Right lobe of liver (tissue), 6 donors: ENCODE data around the gene DLG2. TPM values are rescaled to one million over a fixed set of nuclear protein-coding genes. Genes with fewer than 3 reads are reported as not detected.

Experiments
- ATAC-seq, 4 donors: fragments of 200-7000 bp; cut with Tn5 transposase; one replicate each; pipeline ENCODE4 v1.9.1; 2020; ENCODE audit warnings: mild to moderate bottlenecking in 4 of 4, moderate library complexity in 4 of 4
- DNase-seq, 3 donors: peaks; one replicate each; pipeline ENCODE4 v3.0.0-alpha.2; 2020
- H3K27ac ChIP-seq, 3 donors: fragments of 200-600 bp; one replicate each; pipeline ENCODE4 v1.8.0; 2022
- H3K27me3 ChIP-seq, 2 donors: fragments of 200-600 bp; one replicate each; pipeline ENCODE4 v1.8.0; 2022
- H3K36me3 ChIP-seq, 4 donors: fragments of 200-600 bp; sonication (generic) in 1 of 4; one replicate each; pipeline versions ENCODE4 v1.5.1 to v1.8.0; 2017 to 2022; ENCODE audit warnings: control low read depth in 1 of 4
- H3K4me1 ChIP-seq, 4 donors: fragments of 200-600 bp; sonication (generic) in 1 of 4; one replicate each; pipeline versions ENCODE4 v1.5.1 to v1.8.0; 2017 to 2022; ENCODE audit warnings: control low read depth in 1 of 4
- H3K4me3 ChIP-seq, 3 donors: fragments of 200-600 bp; one replicate each; pipeline ENCODE4 v1.8.0; 2022
- H3K9me3 ChIP-seq, 4 donors: fragments of 200-600 bp; sonication (generic) in 1 of 4; one replicate each; pipeline versions ENCODE4 v1.5.1 to v1.8.0; 2017 to 2022; ENCODE audit warnings: control low read depth in 1 of 4
- POLR2A ChIP-seq: fragments of 450-650 bp; IDR thresholded peaks from one replicate; pipeline ENCODE4 v1.6.1; 2017; ENCODE audit warnings: antibody characterized with exemption, mild to moderate bottlenecking
- WGBS: methylation state at CpG from one replicate; pipeline ENCODE4 v1.1.6; 2018; ENCODE audit warnings: low coverage, low lambda C conversion rate; ENCODE audit not compliant: insufficient coverage; ENCODE audit errors: missing lambda C conversion rate; 5-methylcytosine and 5-hydroxymethylcytosine counted together
- intact Hi-C, 2 donors: fragments of 100-400 bp; cut with DNase I; formaldehyde crosslinking; loops; one replicate each; pipeline versions ENCODE4 v1.11.2 to v1.14.1; 2022
- total RNA-seq, 6 experiments: library from RNA; depleted of rRNA in 2 of 6; stranded (reverse); fragments of >200 nt in 2 of 6; fragmentation: NEBNext Ultra II Directional in 3 of 6; extraction: Animal tissue kit (Norgen Biotek cat#: 25700) in 3 of 6; gene quantifications; one replicate each; pipeline versions ENCODE4 v1.1.0 to v1.2.4, GENCODE V29; 2016 to 2023
- TF ChIP-seq, protein P1 (sequence below), 4 donors: fragments of 200-600 bp in 3 of 4; fragments of 450-650 bp in 1 of 4; IDR thresholded peaks; one replicate each; pipeline versions ENCODE4 v1.5.1 to v1.8.0; 2016 to 2022; ENCODE audit warnings: antibody characterized with exemption in 4 of 4, mild to moderate bottlenecking in 2 of 4
- donor health status: DM: no; HTN: yes; CAD: no.
- donor health status: DM: no; HTN: no; CAD: no.
- donor health status: DM: no; HTN: no; CAD: no.
- donor health status: DM: no; HTN: yes; CAD: no.
- donor health status: DM: no; HTN: yes; CAD: no.

DLG2 gene
- total RNA-seq, 6 experiments from 2014 or later, result 1.2 to 6.4 (median 2.5) TPM

- 41% methylated on average over 2 of the region's 2 CpGs for WGBS
These were observed 2013.4 kb downstream of the DLG2 start for GRCh38 chr11:83613767-83614121.

DNA sequence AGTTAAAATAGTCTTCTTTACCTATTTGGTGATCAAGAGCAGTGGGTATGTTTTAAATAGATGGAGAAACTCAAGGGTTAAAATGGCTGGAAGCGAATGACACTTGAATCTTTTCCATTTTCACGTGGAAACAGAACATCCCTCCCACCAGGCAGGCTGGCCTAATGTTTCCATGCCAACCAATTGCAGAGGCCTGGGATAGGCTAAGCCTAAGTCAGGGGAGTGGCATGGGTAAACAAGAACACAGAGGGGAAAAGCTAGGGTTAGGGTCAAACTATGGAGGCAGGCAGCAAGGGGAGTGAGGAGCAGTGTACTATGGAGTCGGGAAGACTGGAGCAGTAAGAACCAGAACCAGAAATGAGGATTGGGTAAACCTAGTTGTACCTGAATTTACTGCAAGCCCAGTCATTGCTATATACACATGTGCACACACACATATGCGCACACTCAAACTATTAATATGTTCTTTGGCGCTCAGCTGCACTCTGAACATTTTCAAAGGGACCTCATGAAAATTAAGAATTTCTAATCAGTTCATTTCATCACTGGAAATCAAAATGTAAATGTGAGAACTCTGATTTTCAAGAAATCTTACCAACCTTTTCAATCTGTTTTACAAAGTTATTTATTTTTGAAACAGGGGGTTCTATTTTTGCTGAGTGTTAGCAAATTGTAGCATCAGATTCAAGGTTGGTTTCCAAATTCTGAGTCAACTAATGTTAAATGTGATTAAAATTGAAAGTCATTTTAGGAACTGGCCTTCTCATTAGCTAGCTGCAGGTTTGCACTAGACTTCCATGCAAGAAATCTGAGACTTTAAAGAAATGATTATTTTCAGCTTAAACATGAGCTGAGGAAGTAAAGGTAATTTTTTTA is 2014.0 kb downstream of the DLG2 start:
- DNase-seq, result no peak
- H3K27ac ChIP-seq, result no peak overlapping the region
- no peaks in the 10 kb centered on the region for H3K9me3 ChIP-seq

More at GRCh38 chr11:83613767-83614121, 2013.4 kb downstream of the DLG2 start:
- H3K36me3 ChIP-seq, result no peaks in the 10 kb centered on the region
- H3K9me3 ChIP-seq, result no peaks in the 10 kb centered on the region
- H3K27ac ChIP-seq, result no peak overlapping the region
- intact Hi-C loops, result no loop called here
- H3K4me3 ChIP-seq, result no peak overlapping the region
- no peaks in the 10 kb centered on the region for H3K4me1 ChIP-seq
- no peak for DNase-seq
- no peak for TF ChIP-seq POLR2A
- TF ChIP-seq, protein P1, sequence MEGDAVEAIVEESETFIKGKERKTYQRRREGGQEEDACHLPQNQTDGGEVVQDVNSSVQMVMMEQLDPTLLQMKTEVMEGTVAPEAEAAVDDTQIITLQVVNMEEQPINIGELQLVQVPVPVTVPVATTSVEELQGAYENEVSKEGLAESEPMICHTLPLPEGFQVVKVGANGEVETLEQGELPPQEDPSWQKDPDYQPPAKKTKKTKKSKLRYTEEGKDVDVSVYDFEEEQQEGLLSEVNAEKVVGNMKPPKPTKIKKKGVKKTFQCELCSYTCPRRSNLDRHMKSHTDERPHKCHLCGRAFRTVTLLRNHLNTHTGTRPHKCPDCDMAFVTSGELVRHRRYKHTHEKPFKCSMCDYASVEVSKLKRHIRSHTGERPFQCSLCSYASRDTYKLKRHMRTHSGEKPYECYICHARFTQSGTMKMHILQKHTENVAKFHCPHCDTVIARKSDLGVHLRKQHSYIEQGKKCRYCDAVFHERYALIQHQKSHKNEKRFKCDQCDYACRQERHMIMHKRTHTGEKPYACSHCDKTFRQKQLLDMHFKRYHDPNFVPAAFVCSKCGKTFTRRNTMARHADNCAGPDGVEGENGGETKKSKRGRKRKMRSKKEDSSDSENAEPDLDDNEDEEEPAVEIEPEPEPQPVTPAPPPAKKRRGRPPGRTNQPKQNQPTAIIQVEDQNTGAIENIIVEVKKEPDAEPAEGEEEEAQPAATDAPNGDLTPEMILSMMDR (IDR thresholded peaks at IDR 0.05), result no peak
- ATAC-seq, result no peak
- no peaks in the 10 kb centered on the region for H3K27me3 ChIP-seq

DNA sequence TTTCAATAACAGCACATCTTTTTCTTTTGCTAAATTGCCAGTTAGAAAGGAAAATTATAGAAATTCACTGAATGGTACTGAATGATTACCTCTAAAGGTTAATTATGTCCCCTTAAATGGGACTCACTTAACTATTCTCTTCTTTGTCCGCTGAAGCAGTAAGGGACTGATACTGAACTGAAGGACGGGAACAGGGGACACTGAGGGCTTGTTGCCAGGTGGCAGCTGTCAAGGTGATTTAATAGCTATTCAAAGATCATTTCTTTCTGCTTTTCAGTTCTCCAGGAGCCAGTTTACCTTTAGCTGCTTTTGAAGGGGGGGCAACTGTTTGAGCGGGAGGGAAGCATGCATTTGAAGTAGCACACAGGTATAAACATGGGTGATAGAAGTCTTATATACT is 2015.5 kb downstream of the DLG2 start:
- Histone ChIP-seq H3K27ac (no peak overlapping the region), H3K36me3 (no peaks in the 10 kb centered on the region), H3K27me3 (no peaks in the 10 kb centered on the region), H3K4me3 (no peak overlapping the region), H3K4me1 (no peaks in the 10 kb centered on the region), H3K9me3 (no peaks in the 10 kb centered on the region)
- intact Hi-C loops, result no loop called here
- ATAC-seq (no peak), DNase-seq (no peak)
- TF ChIP-seq, protein P1 (IDR thresholded peaks at IDR 0.05), result no peak
- no peak for TF ChIP-seq POLR2A
- 77% methylated on average over 3 of the region's 3 CpGs for WGBS

More for the DNA sequence above, 2014.0 kb downstream of the DLG2 start:
- Histone ChIP-seq H3K36me3 (no peaks in the 10 kb centered on the region), H3K4me3 (no peak overlapping the region), H3K27me3 (no peaks in the 10 kb centered on the region), H3K4me1 (no peaks in the 10 kb centered on the region)
- ATAC-seq, result no peak
- WGBS, result 56% methylated on average over 5 of the region's 5 CpGs
- no peak for TF ChIP-seq POLR2A
- TF ChIP-seq, protein P1 (IDR thresholded peaks at IDR 0.05), result no peak
- intact Hi-C loops, result no loop called here

GRCh38 chr11:83611031-83611430 is 2016.1 kb downstream of the DLG2 start:
- ATAC-seq, result no peak
- intact Hi-C loops, result no loop called here
- Histone ChIP-seq H3K4me1 (no peaks in the 10 kb centered on the region), H3K36me3 (no peaks in the 10 kb centered on the region), H3K4me3 (no peak overlapping the region), H3K9me3 (no peaks in the 10 kb centered on the region), H3K27me3 (no peaks in the 10 kb centered on the region), H3K27ac (no peak overlapping the region)
- WGBS, result 65% methylated on average over 2 of the region's 2 CpGs
- DNase-seq, result no peak
- TF ChIP-seq POLR2A, result no peak
- TF ChIP-seq, protein P1 (IDR thresholded peaks at IDR 0.05), result no peak
